HCT116 (cell line): Measurements from ENCODE around the gene OPALIN. TPM values are rescaled to one million over a fixed set of nuclear protein-coding genes. Genes with fewer than 3 reads are reported as not detected.

ENCODE experiments used
- ATAC-seq: fragments of 200-7000 bp; cut with Tn5 transposase; 2 replicates; pipeline ENCODE4 v1.9.1; 2020; ENCODE audit warnings: mild to moderate bottlenecking, moderate library complexity
- BruUV-seq: library from RNA; stranded (reverse); fragments of 400-500 nt; replicated peaks from 2 replicates; lab custom pipeline; 2021; lab: Mats Ljungman, UMichigan
- CTCF ChIA-PET: fragments of 300-600 bp; sonication (Branson Sonifier 250); formaldehyde crosslinking; loops from one replicate; lab custom pipeline; 2021; ENCODE audit warnings: antibody characterized with exemption; lab: Charles Lee
- POLR2A ChIA-PET: fragments of 300-600, 350-600 bp; sonication (Branson Sonifier 250); formaldehyde crosslinking; loops from one replicate; lab custom pipeline; 2021; ENCODE audit warnings: antibody characterized with exemption; lab: Charles Lee
- RAD21 ChIA-PET, 2 experiments: fragments of 300-600 bp; sonication (Branson Sonifier 250); formaldehyde crosslinking; loops; one replicate each; lab custom pipeline; 2023; ENCODE audit warnings: low total read pairs in 2 of 2; ENCODE audit not compliant: uncharacterized antibody in 2 of 2, unreplicated experiment in 2 of 2, low non-redundant PET in 1 of 2; lab: Charles Lee
- DNase-seq: peaks from one replicate; pipeline ENCODE4 v3.0.0-alpha.2; 2010; ENCODE audit warnings: low read depth, low spot score
- H2AFZ ChIP-seq: fragments of 200-600 bp; shearing (Covaris generic), sonication (generic); 2 replicates; pipeline ENCODE4 v1.6.1; 2017; ENCODE audit warnings: low read depth, mixed run types, mixed read lengths, antibody characterized with exemption, low read length; ENCODE audit not compliant: poor library complexity, severe bottlenecking
- H3K27ac ChIP-seq: 2 replicates; pipeline ENCODE4 v1.5.1; 2012; ENCODE audit warnings: low read depth, low read length
- H3K27me3 ChIP-seq: fragments of 200-600 bp; sonication (generic); 2 replicates; pipeline ENCODE4 v1.6.1; 2016; ENCODE audit warnings: mixed run types, low read length, mixed read lengths; ENCODE audit not compliant: insufficient read depth
- H3K36me3 ChIP-seq, 2 experiments: fragments of 200-500 bp in 1 of 2; fragments of 200-600 bp in 1 of 2; sonication (Bioruptor generic) in 1 of 2; sonication (generic) in 1 of 2; 2 replicates each; pipeline versions ENCODE4 v1.5.1 to v1.6.1; 2014 to 2016; ENCODE audit warnings: low read length in 2 of 2, inconsistent platforms in 1 of 2, mixed read lengths in 1 of 2, mixed run types in 1 of 2; ENCODE audit not compliant: insufficient read depth in 2 of 2, control insufficient read depth in 1 of 2
- H3K4me1 ChIP-seq, 2 experiments: fragments of 200-600 bp in 1 of 2; sonication (generic) in 1 of 2; 2 replicates each; pipeline versions ENCODE4 v1.5.1 to v1.6.1; 2012 to 2017; ENCODE audit warnings: low read length in 2 of 2, inconsistent platforms in 1 of 2, mild to moderate bottlenecking in 1 of 2, mixed read lengths in 1 of 2, mixed run types in 1 of 2, moderate library complexity in 1 of 2; ENCODE audit not compliant: insufficient read depth in 2 of 2, control insufficient read depth in 1 of 2
- H3K4me2 ChIP-seq: fragments of 200-600 bp; sonication (generic); 2 replicates; pipeline ENCODE4 v1.6.1; 2017; ENCODE audit warnings: mixed run types, low read length, mixed read lengths
- H3K4me3 ChIP-seq, 2 experiments: fragments of 200-600 bp in 1 of 2; sonication (generic) in 1 of 2; replicated peaks in 1 of 2; 2 replicates each; pipeline ENCODE4 v1.5.1; 2011 to 2016; ENCODE audit warnings: low read length in 2 of 2, control low read depth in 1 of 2, low read depth in 1 of 2, mild to moderate bottlenecking in 1 of 2, mixed read lengths in 1 of 2, mixed run types in 1 of 2
- H3K79me2 ChIP-seq: fragments of 200-600 bp; sonication (generic); 2 replicates; pipeline ENCODE4 v1.6.1; 2017; ENCODE audit warnings: mild to moderate bottlenecking, mixed run types, low read length, moderate library complexity, mixed read lengths; ENCODE audit not compliant: insufficient read depth
- H3K9ac ChIP-seq: fragments of 200-600 bp; sonication (generic); 2 replicates; pipeline ENCODE4 v1.6.1; 2016; ENCODE audit warnings: low read length, mixed read lengths
- H3K9me2 ChIP-seq: fragments of 200-600 bp; sonication (generic), shearing (Covaris generic); 2 replicates; pipeline ENCODE4 v1.6.1; 2017; ENCODE audit warnings: mixed run types, mild to moderate bottlenecking, moderate library complexity; ENCODE audit not compliant: insufficient read depth
- H3K9me3 ChIP-seq, 2 experiments: fragments of 200-500 bp in 1 of 2; fragments of 200-600 bp in 1 of 2; sonication (Bioruptor generic) in 1 of 2; sonication (generic) in 1 of 2; 2 replicates each; pipeline ENCODE4 v1.6.1; 2014 to 2017; ENCODE audit warnings: low read length in 2 of 2, mixed read lengths in 2 of 2, inconsistent platforms in 1 of 2, low read depth in 1 of 2, mild to moderate bottlenecking in 1 of 2, mixed run types in 1 of 2, moderate library complexity in 1 of 2; ENCODE audit not compliant: control insufficient read depth in 1 of 2, insufficient read depth in 1 of 2
- H4K20me1 ChIP-seq: fragments of 200-600 bp; sonication (generic), shearing (Covaris generic); 2 replicates; pipeline ENCODE4 v1.6.1; 2017; ENCODE audit warnings: mixed run types, mild to moderate bottlenecking, moderate library complexity; ENCODE audit not compliant: insufficient read depth
- EGR1 ChIP-seq: IDR thresholded peaks from 2 replicates; pipeline ENCODE4 v1.6.1; 2012; ENCODE audit warnings: low read depth
- EZH2 ChIP-seq: fragments of 200-600 bp; sonication (generic); IDR thresholded peaks from 2 replicates; pipeline ENCODE4 v1.6.1; 2017; ENCODE audit warnings: antibody characterized with exemption, mixed run types
- EZH2phosphoT487 ChIP-seq: fragments of 200-600 bp; IDR thresholded peaks from 2 replicates; pipeline ENCODE4 v1.6.1; 2018; ENCODE audit warnings: antibody characterized with exemption, borderline replicate concordance
- FOSL1 ChIP-seq: IDR thresholded peaks from 2 replicates; pipeline ENCODE4 v1.6.1; 2012; ENCODE audit warnings: low read depth
- JUND ChIP-seq: IDR thresholded peaks from 2 replicates; pipeline ENCODE4 v1.6.1; 2012
- POLR2AphosphoS5 ChIP-seq: IDR thresholded peaks from 2 replicates; pipeline ENCODE4 v1.6.1; 2011; ENCODE audit warnings: mild to moderate bottlenecking, low read depth, low read length, moderate library complexity
- RAD21 ChIP-seq: IDR thresholded peaks from 2 replicates; pipeline ENCODE4 v1.6.1; 2012; ENCODE audit warnings: low read depth, mild to moderate bottlenecking
- SP1 ChIP-seq: IDR thresholded peaks from 2 replicates; pipeline ENCODE4 v1.6.1; 2012; ENCODE audit warnings: low read depth
- ZFX ChIP-seq: fragments of 450-650 bp; IDR thresholded peaks from 2 replicates; pipeline ENCODE4 v1.6.1; 2017
- ZNF274 ChIP-seq: fragments of 200-500 bp; sonication (Bioruptor generic); IDR thresholded peaks from 2 replicates; pipeline ENCODE4 v1.6.1; 2014; ENCODE audit warnings: mild to moderate bottlenecking, low read depth, low read length, inconsistent platforms
- intact Hi-C: fragments of 100-400 bp; cut with micrococcal nuclease; formaldehyde crosslinking; loops from 2 replicates; pipeline ENCODE4 v1.10.0; 2022
- total RNA-seq: library from RNA; stranded (reverse); gene quantifications from one replicate; pipeline ENCODE4 v1.2.1, GENCODE V29; 2021; ENCODE audit not compliant: unreplicated experiment
- TF ChIP-seq, protein P1 (sequence below): IDR thresholded peaks from 2 replicates; pipeline ENCODE4 v1.6.1; 2012; ENCODE audit warnings: low read depth

The OPALIN gene
- total RNA-seq, 1 experiment from 2014 or later: not detected

DNA sequence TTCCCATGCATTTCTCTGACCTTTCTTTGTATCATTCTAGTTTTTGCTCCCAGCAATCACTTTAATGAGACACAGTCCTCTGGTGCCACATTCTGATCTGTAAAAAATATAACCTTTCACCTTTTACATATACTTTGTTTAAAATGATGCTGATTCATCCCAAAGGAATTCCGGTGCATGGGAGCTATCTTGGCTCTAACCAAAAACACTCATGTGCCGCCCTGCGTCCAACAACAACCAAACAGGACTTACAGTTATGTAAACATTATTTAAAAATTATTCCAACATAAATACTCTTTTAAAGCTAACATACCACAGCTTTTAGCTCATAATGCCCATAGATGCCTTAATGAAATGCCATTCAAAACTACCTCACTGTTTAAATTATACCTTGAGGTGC, 7.7 kb upstream of the OPALIN start (continued):
- TF ChIP-seq SP1 (no peak), POLR2AphosphoS5 (no peak), FOSL1 (no peak)
- TF ChIP-seq, protein P1, sequence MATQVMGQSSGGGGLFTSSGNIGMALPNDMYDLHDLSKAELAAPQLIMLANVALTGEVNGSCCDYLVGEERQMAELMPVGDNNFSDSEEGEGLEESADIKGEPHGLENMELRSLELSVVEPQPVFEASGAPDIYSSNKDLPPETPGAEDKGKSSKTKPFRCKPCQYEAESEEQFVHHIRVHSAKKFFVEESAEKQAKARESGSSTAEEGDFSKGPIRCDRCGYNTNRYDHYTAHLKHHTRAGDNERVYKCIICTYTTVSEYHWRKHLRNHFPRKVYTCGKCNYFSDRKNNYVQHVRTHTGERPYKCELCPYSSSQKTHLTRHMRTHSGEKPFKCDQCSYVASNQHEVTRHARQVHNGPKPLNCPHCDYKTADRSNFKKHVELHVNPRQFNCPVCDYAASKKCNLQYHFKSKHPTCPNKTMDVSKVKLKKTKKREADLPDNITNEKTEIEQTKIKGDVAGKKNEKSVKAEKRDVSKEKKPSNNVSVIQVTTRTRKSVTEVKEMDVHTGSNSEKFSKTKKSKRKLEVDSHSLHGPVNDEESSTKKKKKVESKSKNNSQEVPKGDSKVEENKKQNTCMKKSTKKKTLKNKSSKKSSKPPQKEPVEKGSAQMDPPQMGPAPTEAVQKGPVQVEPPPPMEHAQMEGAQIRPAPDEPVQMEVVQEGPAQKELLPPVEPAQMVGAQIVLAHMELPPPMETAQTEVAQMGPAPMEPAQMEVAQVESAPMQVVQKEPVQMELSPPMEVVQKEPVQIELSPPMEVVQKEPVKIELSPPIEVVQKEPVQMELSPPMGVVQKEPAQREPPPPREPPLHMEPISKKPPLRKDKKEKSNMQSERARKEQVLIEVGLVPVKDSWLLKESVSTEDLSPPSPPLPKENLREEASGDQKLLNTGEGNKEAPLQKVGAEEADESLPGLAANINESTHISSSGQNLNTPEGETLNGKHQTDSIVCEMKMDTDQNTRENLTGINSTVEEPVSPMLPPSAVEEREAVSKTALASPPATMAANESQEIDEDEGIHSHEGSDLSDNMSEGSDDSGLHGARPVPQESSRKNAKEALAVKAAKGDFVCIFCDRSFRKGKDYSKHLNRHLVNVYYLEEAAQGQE: no peak

DNA sequence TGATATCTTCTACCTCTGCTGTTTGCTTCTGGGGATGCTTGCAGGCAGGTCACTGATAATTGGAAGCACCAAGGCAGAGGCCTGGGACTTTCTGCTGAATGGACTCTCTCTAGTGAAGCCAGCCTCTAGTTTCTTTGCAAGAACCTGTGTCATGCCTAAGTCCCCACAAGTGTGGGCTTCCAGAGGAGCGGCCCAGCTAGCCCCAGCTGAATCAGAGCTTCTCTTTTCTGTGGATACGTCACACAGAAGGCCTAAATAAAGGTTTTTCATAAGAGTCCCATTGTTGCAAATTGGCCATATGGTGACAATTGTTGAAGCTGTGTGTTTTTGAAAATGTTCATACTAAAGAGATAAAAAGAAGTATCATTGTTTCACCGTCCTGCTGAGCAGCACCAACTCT, 6.8 kb upstream of the OPALIN start:
- H3K4me2 ChIP-seq: no peak overlapping the region
- intact Hi-C loops: no loop called here
- no peaks in the 10 kb centered on the region for H3K79me2 ChIP-seq
- H4K20me1 ChIP-seq: no peaks in the 10 kb centered on the region
- no TSS peak for BruUV-seq
- DNase-seq (no peak), ATAC-seq (no peak)
- no peaks in the 10 kb centered on the region for H3K9me3 ChIP-seq
- POLR2A ChIA-PET: no interaction called here
- no peaks in the 10 kb centered on the region for H3K9me2 ChIP-seq
- H3K9ac ChIP-seq: no peak overlapping the region
- no peak overlapping the region for H3K27ac ChIP-seq
- H2AFZ ChIP-seq: no peak overlapping the region
- CTCF ChIA-PET: no interaction called here
- no peaks in the 10 kb centered on the region for H3K36me3 ChIP-seq
- RAD21 ChIA-PET: no interaction called here
- no peak overlapping the region for H3K4me3 ChIP-seq
- peaks cover 0 to 10% of the 10 kb centered on the region in 2 experiments; a peak in 2 of 4 replicates for H3K4me1 ChIP-seq
- no peaks in the 10 kb centered on the region for H3K27me3 ChIP-seq
- TF ChIP-seq EZH2: no peak
- no peak for TF ChIP-seq ZNF274
- TF ChIP-seq SP1: no peak
- no peak for TF ChIP-seq ZFX
- TF ChIP-seq EGR1: no peak
- no peak for TF ChIP-seq JUND
- TF ChIP-seq, protein P1: no peak
- TF ChIP-seq RAD21: no peak
- no peak for TF ChIP-seq EZH2phosphoT487
